Activated T-helper 17 cell treated with anti-CD3 and anti-CD28 coated beads, Interleukin-2, amount 50 U/mL, for 72 hours (primary cell): ENCODE measurements around the gene OSBPL5. TPM values are rescaled to one million over a fixed set of nuclear protein-coding genes. Genes with fewer than 3 reads are reported as not detected.

Source experiments
- ATAC-seq: fragments of 150-1000 bp; cut with Tn5 transposase; replicated peaks from 2 replicates; pipeline ENCODE4 v1.10.0; 2021; ENCODE audit warnings: mild to moderate bottlenecking, moderate library complexity
- H3K27ac Mint-ChIP-seq: one replicate; pipeline ENCODE4 v1.8.0; 2022; ENCODE audit warnings: mixed read lengths
- H3K27me3 Mint-ChIP-seq: one replicate; pipeline ENCODE4 v1.8.0; 2022; ENCODE audit warnings: mixed read lengths
- H3K36me3 Mint-ChIP-seq: one replicate; pipeline ENCODE4 v1.8.0; 2022; ENCODE audit warnings: low read depth, mild to moderate bottlenecking, mixed read lengths
- H3K4me1 Mint-ChIP-seq: one replicate; pipeline ENCODE4 v1.8.0; 2022; ENCODE audit warnings: mixed read lengths
- H3K4me3 Mint-ChIP-seq: one replicate; pipeline ENCODE4 v1.8.0; 2022; ENCODE audit warnings: mild to moderate bottlenecking, mixed read lengths
- H3K9me3 Mint-ChIP-seq: one replicate; pipeline ENCODE4 v1.8.0; 2022; ENCODE audit warnings: mixed read lengths
- total RNA-seq, 2 donors: library from RNA; stranded (reverse); gene quantifications; one replicate each; pipeline ENCODE4 v1.2.3, GENCODE V29; 2022

OSBPL5 gene
- total RNA-seq, 2 donors from 2014 or later: 3.3 to 5.3 TPM

DNA sequence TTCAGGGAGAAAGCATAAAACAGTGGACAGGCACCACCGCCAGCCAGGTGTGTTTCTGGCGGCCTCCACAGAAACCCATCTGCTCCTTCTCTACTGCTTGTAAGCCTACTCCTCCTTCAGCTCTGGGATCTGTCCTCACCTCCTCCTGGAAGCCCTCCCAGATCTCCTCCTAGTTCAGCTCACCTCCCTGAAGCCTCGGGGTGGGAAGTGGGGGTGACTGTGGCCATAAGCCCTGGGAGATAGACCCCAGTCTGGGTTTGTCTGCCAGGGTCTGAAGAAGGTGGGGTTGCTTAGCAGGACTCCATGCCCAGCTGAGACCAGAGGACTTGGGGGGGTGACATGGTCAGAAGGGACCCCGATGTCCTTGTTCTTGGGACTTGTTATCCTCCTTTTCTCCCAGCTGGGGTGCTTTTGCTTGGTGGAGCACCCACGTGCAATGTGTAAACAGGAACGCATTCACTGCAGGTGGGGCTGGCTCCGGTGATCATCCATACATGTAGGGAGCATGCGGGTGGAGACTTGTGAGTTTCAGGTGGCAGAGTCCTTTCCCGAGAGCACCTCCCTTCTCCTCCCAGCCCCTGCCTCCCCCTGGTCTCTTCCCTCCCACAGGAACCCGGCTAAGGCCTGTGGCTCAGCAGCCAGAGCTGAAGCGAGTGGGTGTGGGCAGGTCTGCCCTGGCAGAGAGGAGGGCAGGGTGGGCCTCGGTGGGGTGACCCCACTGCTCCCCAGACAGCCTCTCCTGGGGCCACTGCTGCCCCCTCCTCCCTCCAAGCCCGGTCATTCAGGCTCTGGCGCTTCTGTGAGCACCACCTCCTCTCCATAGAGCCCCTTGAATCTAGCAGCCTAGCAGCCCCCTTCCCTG lies 27.6 kb upstream of the OSBPL5 start:
- no peak overlapping the region for H3K4me3 Mint-ChIP-seq
- no peaks in the 10 kb centered on the region for H3K4me1 Mint-ChIP-seq
- no peaks in the 10 kb centered on the region for H3K9me3 Mint-ChIP-seq
- H3K27me3 Mint-ChIP-seq: no peaks in the 10 kb centered on the region
- ATAC-seq: no peak
- H3K27ac Mint-ChIP-seq: no peak overlapping the region
- no peaks in the 10 kb centered on the region for H3K36me3 Mint-ChIP-seq

DNA sequence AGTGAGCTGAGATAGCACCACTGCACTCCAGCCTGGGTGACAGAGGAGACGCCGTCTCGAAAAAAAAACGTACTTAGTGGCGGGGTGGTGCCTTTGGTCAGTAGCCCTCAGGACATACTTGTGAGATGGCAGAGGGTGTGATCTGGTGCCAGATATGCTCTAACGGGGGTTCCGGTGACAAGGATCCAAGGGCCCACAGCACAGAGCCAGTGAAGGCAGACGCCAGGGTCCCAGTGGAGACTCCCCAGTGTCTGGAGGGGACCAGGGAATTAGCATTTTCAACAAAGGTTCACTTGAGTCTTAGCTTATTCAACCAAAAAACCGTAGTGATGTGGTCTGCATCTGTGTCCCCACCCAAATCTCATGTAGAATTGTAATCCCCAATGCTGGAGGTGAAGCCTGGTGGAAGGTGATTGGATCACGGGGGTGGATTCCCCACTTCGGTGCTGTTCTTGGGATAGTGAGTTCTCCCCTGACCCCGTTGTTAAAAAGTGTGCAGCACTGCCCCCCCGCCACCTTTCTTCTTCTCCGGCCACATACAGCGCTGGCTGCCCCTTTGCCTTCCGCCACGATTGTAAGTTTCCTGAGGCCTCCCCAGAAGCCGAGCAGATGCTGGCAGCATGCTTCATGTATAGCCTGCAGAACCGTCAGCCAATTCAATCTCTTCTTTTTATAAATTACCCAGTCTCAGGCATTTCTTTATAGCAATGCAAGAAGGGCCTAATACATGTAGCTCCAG lies 26.6 kb upstream of the OSBPL5 start:
- no peaks in the 10 kb centered on the region for H3K27me3 Mint-ChIP-seq
- no peak overlapping the region for H3K4me3 Mint-ChIP-seq
- ATAC-seq: no peak
- no peaks in the 10 kb centered on the region for H3K36me3 Mint-ChIP-seq
- no peak overlapping the region for H3K27ac Mint-ChIP-seq
- H3K4me1 Mint-ChIP-seq: no peaks in the 10 kb centered on the region
- H3K9me3 Mint-ChIP-seq: no peaks in the 10 kb centered on the region

DNA sequence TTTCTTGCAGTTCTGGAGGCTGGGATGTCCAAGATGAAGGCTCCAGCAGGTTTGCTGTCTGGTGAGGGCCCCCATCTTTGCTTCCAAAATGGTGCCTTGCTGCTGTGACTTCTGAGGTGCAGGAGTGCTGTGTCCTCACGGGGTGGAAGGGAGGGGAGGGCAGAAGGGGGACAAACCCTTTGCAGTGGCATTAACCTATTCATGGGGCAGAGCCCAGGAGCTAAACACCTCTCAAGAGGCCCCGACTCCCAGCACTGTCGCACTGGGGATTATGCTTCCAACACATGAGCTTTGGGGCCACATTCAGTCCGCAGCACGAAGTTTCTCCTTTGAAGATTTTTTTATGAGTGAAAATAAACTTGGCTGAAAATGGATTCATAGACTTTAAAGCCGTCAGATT lies 25.5 kb upstream of the OSBPL5 start:
- H3K27ac Mint-ChIP-seq: no peak overlapping the region
- H3K27me3 Mint-ChIP-seq: no peaks in the 10 kb centered on the region
- no peak for ATAC-seq
- no peak overlapping the region for H3K4me3 Mint-ChIP-seq
- no peaks in the 10 kb centered on the region for H3K4me1 Mint-ChIP-seq
- no peaks in the 10 kb centered on the region for H3K9me3 Mint-ChIP-seq
- no peaks in the 10 kb centered on the region for H3K36me3 Mint-ChIP-seq

DNA sequence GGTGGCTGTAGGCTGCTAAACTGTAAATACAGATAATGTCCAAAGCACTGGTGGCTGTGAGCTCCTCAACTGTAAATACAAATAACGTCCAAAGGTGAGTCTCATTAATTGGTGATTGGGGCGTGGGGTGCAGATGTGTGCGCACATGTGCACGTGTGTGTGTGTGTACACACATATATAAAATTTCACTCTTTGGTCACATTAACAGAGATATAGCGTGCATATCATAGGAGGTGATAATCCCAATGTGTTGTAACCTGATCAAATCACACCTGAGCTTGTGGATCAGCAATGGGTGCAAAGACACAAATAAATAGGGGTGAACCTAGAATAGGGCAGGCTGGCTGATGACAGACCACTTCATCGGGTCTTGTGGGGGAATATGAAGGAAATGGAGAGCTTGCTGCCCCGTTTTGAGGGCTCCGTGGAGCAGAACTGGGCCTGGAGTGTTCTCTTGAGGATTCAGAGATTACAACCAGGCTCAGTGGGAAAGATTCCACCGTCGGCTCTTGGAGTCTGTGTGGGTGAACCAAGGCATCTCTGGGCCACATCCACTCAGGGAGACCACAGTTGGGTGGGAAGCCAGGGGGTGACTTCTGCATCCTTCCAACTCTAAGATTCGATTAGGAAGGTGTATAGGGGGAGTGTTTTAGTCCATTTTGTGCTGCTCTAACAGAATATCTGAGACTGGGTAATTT lies 24.9 kb upstream of the OSBPL5 start:
- Mint-ChIP-seq H3K27ac (no peak overlapping the region), H3K36me3 (no peaks in the 10 kb centered on the region), H3K9me3 (no peaks in the 10 kb centered on the region), H3K4me1 (no peaks in the 10 kb centered on the region), H3K27me3 (no peaks in the 10 kb centered on the region), H3K4me3 (no peak overlapping the region)
- ATAC-seq: no peak

DNA sequence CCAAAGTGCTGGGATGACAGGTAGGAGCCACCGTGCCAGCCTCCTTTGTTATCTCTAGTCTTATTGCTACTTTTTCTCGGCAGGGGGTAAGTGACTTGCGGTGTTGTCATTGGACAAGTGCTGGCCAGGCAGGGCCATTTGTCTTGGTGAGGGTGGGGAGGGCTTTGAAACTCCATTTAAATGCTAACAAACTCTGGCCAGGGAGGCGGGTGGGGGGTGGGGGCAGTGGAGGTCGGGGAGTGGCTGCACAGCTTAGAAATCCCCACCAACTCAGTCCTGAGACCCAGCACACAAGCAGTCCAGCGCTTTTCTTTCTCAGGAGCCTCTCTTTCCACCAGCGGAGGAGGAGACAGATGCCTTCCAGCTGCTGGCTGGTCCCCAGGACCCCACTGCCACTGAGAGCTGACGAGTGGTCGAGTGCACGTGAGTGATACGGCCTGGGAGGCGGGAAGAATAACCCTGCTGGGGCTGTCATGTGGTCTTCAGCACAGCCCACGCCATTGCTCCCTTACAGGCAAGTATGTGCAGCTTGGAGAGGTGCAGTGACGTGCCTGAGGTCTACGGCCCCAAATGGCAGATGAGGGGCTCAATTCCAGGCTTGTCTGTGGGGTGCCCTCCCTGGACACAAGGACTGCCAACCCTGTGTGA lies 24.2 kb upstream of the OSBPL5 start:
- Mint-ChIP-seq H3K4me1 (no peaks in the 10 kb centered on the region), H3K27me3 (no peaks in the 10 kb centered on the region), H3K4me3 (no peak overlapping the region), H3K27ac (no peak overlapping the region), H3K36me3 (no peaks in the 10 kb centered on the region), H3K9me3 (no peaks in the 10 kb centered on the region)
- ATAC-seq: no peak

DNA sequence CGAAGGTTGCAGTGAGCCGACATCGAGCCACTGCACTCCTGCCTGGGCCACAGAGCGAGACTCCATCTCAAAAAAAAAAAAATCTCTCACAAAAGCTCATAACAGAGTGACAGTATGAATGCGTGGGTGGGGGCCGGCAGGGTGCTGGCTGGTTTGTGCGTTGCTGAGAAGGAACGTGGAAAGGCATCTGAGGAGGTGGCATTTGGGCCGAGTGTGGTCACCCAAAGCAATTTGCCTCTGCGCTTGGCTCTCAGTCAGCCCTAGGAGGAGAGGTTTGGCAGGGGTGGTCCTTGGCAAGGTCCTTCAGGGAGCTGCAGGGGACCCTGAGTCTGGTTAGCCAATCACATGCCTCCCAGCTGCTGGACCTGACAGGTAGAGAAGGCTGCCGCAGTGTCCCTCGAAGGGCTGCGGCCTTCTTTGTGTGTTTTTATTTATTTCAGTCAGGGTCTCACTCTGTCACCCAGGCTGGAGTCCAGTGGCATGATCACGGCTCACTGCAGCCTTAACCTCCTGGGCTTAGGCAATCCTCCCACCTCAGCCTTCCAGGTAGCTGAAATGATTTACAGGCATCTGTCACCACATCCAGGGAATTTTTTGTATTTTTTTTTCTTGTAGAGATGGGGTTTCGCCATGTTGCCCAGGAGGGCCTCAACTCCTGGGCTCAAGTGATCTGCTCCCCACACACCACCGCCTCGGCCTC lies 23.5 kb upstream of the OSBPL5 start:
- H3K27ac Mint-ChIP-seq: no peak overlapping the region
- no peaks in the 10 kb centered on the region for H3K9me3 Mint-ChIP-seq
- no peaks in the 10 kb centered on the region for H3K36me3 Mint-ChIP-seq
- H3K4me3 Mint-ChIP-seq: no peak overlapping the region
- no peak for ATAC-seq
- H3K4me1 Mint-ChIP-seq: no peaks in the 10 kb centered on the region
- H3K27me3 Mint-ChIP-seq: no peaks in the 10 kb centered on the region

DNA sequence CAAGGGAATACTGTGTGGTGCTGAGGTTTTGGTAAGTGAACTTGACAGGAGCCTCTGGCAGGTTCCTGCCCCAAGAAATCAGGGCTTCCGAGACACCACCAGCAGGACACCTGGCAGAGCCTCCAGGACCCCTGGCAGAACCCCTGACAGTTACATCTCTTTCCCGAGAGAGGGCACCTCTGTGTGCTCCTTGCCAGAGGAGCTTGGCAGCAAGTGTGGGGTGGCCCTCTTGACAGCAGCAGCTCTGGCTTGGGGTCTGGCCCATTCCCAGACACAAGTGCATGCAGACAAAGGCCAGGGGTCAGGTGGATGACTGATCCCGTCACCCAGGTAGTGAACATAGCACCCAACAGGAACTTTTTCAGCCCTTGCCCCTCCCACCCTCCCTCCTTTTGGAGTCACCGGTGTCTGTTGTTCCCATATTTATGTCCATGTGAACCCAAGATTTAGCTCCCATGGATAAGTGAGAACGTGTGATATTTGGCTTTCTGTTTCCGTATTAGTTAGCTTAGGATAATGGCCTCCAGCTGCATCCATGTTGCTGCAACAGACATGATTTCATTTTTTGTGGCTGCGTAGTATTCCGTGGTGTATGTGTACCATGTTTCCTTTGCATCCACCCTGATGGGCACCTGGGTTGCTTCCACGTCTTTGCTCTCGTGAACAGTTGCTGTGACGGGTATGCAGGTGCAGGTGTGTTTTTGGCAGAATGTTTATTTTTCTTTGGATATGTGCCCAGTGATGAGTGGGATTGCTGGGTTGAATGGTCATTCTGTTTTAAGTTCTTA lies 21.2 kb upstream of the OSBPL5 start:
- no peaks in the 10 kb centered on the region for H3K36me3 Mint-ChIP-seq
- no peaks in the 10 kb centered on the region for H3K9me3 Mint-ChIP-seq
- no peaks in the 10 kb centered on the region for H3K4me1 Mint-ChIP-seq
- H3K27ac Mint-ChIP-seq: no peak overlapping the region
- no peak overlapping the region for H3K4me3 Mint-ChIP-seq
- H3K27me3 Mint-ChIP-seq: no peaks in the 10 kb centered on the region
- no peak for ATAC-seq

DNA sequence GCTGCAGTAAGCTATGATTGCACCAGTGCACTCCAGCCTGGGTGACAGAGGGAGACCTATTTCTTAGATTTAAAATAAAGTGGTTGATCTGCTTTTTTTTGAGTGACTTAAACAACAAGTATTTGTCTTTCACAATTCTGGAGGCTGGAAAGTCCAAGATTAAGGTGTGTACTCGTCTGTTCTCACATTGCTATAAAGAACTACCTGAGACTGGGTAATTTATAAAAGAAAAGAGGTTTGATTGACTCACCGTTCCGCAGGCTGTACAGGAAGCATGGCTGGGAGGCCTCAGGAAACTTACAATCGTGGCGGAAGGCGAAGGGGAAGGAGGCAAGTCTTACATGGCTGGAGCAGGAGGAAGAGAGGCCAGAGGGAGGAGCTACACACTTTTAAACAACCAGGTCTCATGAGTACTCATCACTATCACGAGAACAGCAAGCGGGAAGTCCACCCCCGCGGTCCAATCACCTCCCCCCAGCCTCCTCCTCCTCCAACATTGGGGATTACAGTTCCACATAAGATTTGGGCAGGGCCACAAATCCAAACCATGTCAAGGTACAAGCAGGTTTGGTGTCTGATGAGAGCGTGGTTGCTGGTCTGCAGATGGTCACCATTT lies 19.7 kb upstream of the OSBPL5 start:
- no peak for ATAC-seq
- Mint-ChIP-seq H3K27ac (no peak overlapping the region), H3K4me1 (no peaks in the 10 kb centered on the region), H3K36me3 (no peaks in the 10 kb centered on the region), H3K9me3 (no peaks in the 10 kb centered on the region), H3K4me3 (no peak overlapping the region), H3K27me3 (no peaks in the 10 kb centered on the region)

DNA sequence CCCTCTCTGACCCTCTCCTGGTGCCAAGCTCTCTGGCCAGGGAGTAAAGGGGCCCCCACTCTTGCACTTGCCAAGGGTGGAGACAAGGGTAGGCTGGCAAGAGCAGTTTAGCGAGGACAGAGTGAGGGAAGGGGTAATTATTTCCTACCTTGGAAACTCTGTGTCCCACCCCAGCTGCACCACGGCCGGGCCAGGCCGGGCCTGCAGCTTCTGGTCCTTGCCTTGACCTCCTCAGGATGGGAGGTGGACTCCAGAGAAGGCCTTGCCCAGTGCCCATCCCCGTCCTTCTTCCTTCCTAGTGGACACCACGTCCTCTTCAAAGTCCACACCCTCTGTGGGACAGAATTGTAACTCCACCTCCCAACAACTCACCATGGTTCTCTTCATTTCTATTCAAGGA lies 18.4 kb upstream of the OSBPL5 start:
- Mint-ChIP-seq H3K4me1 (no peaks in the 10 kb centered on the region), H3K36me3 (no peaks in the 10 kb centered on the region), H3K27me3 (no peaks in the 10 kb centered on the region), H3K4me3 (no peak overlapping the region), H3K9me3 (no peaks in the 10 kb centered on the region), H3K27ac (no peak overlapping the region)
- ATAC-seq: no peak

DNA sequence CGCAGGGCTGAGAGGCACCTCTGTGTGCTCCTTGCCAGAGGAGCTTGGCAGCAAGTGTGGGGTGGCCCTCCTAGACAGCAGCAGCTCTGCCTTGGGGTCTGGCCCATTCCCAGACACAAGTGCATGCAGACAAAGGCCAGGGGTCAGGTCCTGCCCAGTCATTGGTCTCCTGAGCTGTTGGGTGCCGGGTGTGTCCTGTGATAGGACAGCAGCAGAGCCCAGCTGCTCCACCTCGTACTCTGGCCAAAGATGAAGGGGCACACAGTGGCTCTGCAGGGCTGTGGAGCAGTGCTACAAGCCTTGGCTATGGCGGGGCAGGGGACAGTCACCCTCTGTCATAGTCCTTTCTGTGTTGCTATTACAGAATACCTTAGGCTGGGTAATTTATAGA lies 17.3 kb upstream of the OSBPL5 start:
- no peak for ATAC-seq
- Mint-ChIP-seq H3K9me3 (no peaks in the 10 kb centered on the region), H3K27ac (no peak overlapping the region), H3K4me3 (no peak overlapping the region), H3K4me1 (no peaks in the 10 kb centered on the region), H3K27me3 (no peaks in the 10 kb centered on the region), H3K36me3 (no peaks in the 10 kb centered on the region)

DNA sequence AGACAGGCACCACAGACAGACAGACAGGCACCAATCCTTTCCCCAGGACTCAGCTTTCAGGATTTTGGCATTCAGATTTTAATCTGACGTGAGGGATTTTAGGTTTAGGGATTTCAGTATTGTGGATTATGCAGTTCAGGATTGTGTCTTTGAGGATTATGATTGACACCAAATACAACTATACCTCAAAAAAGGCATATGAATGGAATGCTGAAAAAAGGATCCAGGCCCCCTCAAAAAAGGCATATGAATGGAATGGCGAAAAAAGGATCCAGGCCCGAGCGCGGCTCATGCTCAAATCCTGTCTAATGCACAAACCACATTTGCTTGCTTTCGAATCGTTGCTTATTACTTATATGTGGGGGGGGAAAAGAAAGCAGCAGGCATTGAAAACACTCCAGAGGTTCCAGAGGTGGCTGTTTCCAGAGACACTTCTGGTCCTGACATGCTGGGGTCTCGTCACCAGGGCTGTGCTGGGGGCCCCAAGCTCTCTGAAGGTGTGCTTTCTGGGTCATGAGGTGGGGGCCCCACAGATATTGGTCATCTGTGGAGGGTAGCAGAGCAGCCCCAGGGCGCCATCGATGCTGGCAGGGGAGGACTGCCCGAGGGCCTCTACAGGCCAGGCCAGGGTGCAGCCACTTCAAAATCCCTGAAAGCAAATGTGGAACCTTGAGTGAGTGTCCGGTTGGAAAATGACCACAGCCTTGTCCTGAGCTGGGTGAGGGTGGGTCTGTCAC lies 16.8 kb upstream of the OSBPL5 start:
- Mint-ChIP-seq H3K36me3 (no peaks in the 10 kb centered on the region), H3K4me3 (no peak overlapping the region)

DNA sequence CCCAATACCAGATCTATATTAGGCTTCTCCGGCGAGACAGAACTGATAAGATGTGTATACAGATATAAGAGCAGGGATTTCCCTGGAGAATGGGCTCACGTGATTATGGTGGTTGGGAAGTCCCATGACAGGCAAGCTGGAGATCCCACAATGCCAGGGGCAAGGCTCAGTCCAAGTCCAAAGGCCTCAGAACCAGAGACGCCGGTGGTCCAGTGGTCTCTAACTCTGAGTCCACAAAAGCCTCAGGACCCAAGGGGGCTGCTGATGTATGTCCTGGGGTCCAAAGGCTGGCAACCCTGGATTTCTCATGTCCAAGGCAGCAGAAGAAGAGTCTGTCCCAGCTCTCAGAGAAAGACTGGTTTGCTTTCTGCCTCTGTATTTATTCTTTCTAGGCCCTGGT lies 15.8 kb upstream of the OSBPL5 start:
- no peak overlapping the region for H3K4me3 Mint-ChIP-seq
- H3K27me3 Mint-ChIP-seq: peaks cover 2% of the 10 kb centered on the region
- H3K9me3 Mint-ChIP-seq: peaks cover under 1% of the 10 kb centered on the region
- ATAC-seq: no peak
- no peak overlapping the region for H3K27ac Mint-ChIP-seq
- H3K4me1 Mint-ChIP-seq: no peaks in the 10 kb centered on the region
- H3K36me3 Mint-ChIP-seq: no peaks in the 10 kb centered on the region

More for the DNA sequence above, 16.8 kb upstream of the OSBPL5 start:
- Mint-ChIP-seq H3K27me3 (no peaks in the 10 kb centered on the region), H3K9me3 (no peaks in the 10 kb centered on the region), H3K4me1 (no peaks in the 10 kb centered on the region), H3K27ac (no peak overlapping the region)
- ATAC-seq: no peak
